ENCODE data around the gene TEKT2. TPM values are rescaled to one million over a fixed set of nuclear protein-coding genes. Genes with fewer than 3 reads are reported as not detected.

Gene TEKT2
- total RNA-seq, 1 experiment from 2014 or later, result 0.20 TPM

GRCh38 chr1:36106269-36106668 is 22.4 kb downstream of the TEKT2 start:
- Histone ChIP-seq H2AFZ (ENCODE audit: low read length) (no peak overlapping the region), H3K18ac (ENCODE audit: insufficient read length, low read depth, low read length) (no peak overlapping the region), H3K4ac (ENCODE audit: low read depth, low read length) (no peak overlapping the region), H3K27ac (ENCODE audit: insufficient read length, low read depth, low read length) (no peak overlapping the region), H2BK12ac (ENCODE audit: insufficient read length, low read depth, low read length) (no peak overlapping the region), H3K9me3 (ENCODE audit: control insufficient read depth, low read depth, low read length) (no peaks in the 10 kb centered on the region), H2BK15ac (ENCODE audit: low read depth, low read length) (no peak overlapping the region), H4K20me1 (ENCODE audit: control insufficient read depth, insufficient read depth, insufficient read length) (no peaks in the 10 kb centered on the region), H3K79me1 (ENCODE audit: insufficient read depth, low read depth, low read length, poor library complexity, severe bottlenecking) (no peaks in the 10 kb centered on the region), H3T11ph (ENCODE audit: low read length) (no peak overlapping the region), H3K79me2 (ENCODE audit: insufficient read depth, low read length) (no peaks in the 10 kb centered on the region), H2BK120ac (ENCODE audit: low read depth, low read length, poor library complexity, severe bottlenecking) (no peak overlapping the region), H3K23me2 (ENCODE audit: insufficient read length, low read depth, low read length, poor library complexity, severe bottlenecking) (no peaks in the 10 kb centered on the region), H2AK5ac (ENCODE audit: insufficient read length, low read length) (no peak overlapping the region), H3K27me3 (ENCODE audit: insufficient read depth, low read length) (no peaks in the 10 kb centered on the region), H2BK20ac (ENCODE audit: low read depth, low read length, poor library complexity, severe bottlenecking) (no peak overlapping the region), H3K23ac (ENCODE audit: insufficient read length, low read depth, low read length) (no peak overlapping the region), H4K8ac (replicated peaks; ENCODE audit: insufficient read length, low read depth, low read length) (no peak overlapping the region), H3K9ac (ENCODE audit: extremely low read depth, insufficient read length, low read length) (no peak overlapping the region), H3K14ac (ENCODE audit: insufficient read depth, low read length) (no peak overlapping the region), H3K4me1 (ENCODE audit: insufficient read depth, low read length) (no peaks in the 10 kb centered on the region), H4K91ac (ENCODE audit: insufficient read length, low read depth, low read length) (no peak overlapping the region), H3K4me2 (ENCODE audit: insufficient read depth, insufficient read length, low read length) (no peak overlapping the region), H2BK5ac (ENCODE audit: insufficient read length, low read length) (no peak overlapping the region), H3K56ac (ENCODE audit: insufficient read length, low read depth, low read length) (no peak overlapping the region), H4K5ac (ENCODE audit: insufficient read length, low read depth, low read length) (no peak overlapping the region)
- Mint-ChIP-seq H3K27me3 (ENCODE audit: low read depth) (no peaks in the 10 kb centered on the region; the same call in 1 of the 2 replicates), H3K36me3 (ENCODE audit: insufficient read depth in 1 of 3, low read depth in 3 of 3) (no peaks in the 10 kb centered on the region; a peak in 1 of 7 replicates), H3K27ac (no peak overlapping the region), H3K9me3 (no peaks in the 10 kb centered on the region), H3K4me3 (no peak overlapping the region), H3K4me1 (peaks cover 0 to 2% of the 10 kb centered on the region in 2 experiments; a peak in 2 of 4 replicates)
- no peak for DNase-seq
- TF ChIP-seq CTCF (conservative IDR thresholded peaks at IDR 0.05), result no peak
- whole genome bisulfite sequencing (ENCODE audit: extremely low coverage, insufficient read length, low lambda C conversion rate), result no CpG with 5 or more reads among the region's 5 CpGs

Data from H9 (cell line).